ENCODE results near the gene SEMA4C. TPM values are rescaled to one million over a fixed set of nuclear protein-coding genes. Genes with fewer than 3 reads are reported as not detected.

Gene SEMA4C
- total RNA-seq, 2 experiments from 2014 or later: 0.06 to 0.19 TPM

- intact Hi-C loops (cut with micrococcal nuclease; ENCODE audit: unreplicated experiment): no loop called here
- no peak overlapping the region for H2AFZ ChIP-seq (ENCODE audit: low read length)
These were observed 861 bp upstream of the SEMA4C start for GRCh38 chr2:96870626-96871255.

GRCh38 chr2:96869281-96869821, 529 bp downstream of the SEMA4C start:
- peaks cover 14% of the 10 kb centered on the region for H3K4me1 ChIP-seq (ENCODE audit: insufficient read depth, low read length, poor library complexity, severe bottlenecking)
- CTCF ChIA-PET (ENCODE audit: unreplicated experiment): no interaction called here
- H2AFZ ChIP-seq (ENCODE audit: low read length): no peak overlapping the region
- H4K20me1 ChIP-seq (ENCODE audit: insufficient read depth, low read length): no peaks in the 10 kb centered on the region
- DNase-seq (ENCODE audit: low spot score): no peak
- H3K79me2 ChIP-seq (ENCODE audit: insufficient read depth, low read depth, low read length): no peaks in the 10 kb centered on the region
- no peaks in the 10 kb centered on the region for H3K9me3 ChIP-seq (ENCODE audit: low read length)
- H3K9me2 ChIP-seq (ENCODE audit: insufficient read depth, low read length): no peaks in the 10 kb centered on the region
- no peak overlapping the region for H3K27ac ChIP-seq (ENCODE audit: low read depth, low read length, poor library complexity, severe bottlenecking)
- H3K4me2 ChIP-seq (ENCODE audit: low read length): peak overlapping the region; percentile 59
- H3K4me3 ChIP-seq (ENCODE audit: low read depth, low read length, poor library complexity, severe bottlenecking): peak overlapping the region; percentile 61
- H3K36me3 ChIP-seq (ENCODE audit: insufficient read depth, low read length): no peaks in the 10 kb centered on the region
- BruUV-seq (replicated peaks): no TSS peak
- TF ChIP-seq, protein P1, sequence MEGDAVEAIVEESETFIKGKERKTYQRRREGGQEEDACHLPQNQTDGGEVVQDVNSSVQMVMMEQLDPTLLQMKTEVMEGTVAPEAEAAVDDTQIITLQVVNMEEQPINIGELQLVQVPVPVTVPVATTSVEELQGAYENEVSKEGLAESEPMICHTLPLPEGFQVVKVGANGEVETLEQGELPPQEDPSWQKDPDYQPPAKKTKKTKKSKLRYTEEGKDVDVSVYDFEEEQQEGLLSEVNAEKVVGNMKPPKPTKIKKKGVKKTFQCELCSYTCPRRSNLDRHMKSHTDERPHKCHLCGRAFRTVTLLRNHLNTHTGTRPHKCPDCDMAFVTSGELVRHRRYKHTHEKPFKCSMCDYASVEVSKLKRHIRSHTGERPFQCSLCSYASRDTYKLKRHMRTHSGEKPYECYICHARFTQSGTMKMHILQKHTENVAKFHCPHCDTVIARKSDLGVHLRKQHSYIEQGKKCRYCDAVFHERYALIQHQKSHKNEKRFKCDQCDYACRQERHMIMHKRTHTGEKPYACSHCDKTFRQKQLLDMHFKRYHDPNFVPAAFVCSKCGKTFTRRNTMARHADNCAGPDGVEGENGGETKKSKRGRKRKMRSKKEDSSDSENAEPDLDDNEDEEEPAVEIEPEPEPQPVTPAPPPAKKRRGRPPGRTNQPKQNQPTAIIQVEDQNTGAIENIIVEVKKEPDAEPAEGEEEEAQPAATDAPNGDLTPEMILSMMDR (conservative IDR thresholded peaks at IDR 0.05; ENCODE audit: low read length): 0 out of 2 replicates have a peak, but pooled peaks have one; percentile 34
- TF ChIP-seq EZH2phosphoT487 (IDR thresholded peaks at IDR 0.05; ENCODE audit: borderline replicate concordance, low read depth, low read length): no peak
- POLR2A ChIA-PET: no interaction called here
- intact Hi-C loops (cut with micrococcal nuclease; ENCODE audit: unreplicated experiment): no loop called here

More at GRCh38 chr2:96870626-96871255, 861 bp upstream of the SEMA4C start:
- CTCF ChIA-PET (ENCODE audit: unreplicated experiment): no interaction called here
- Histone ChIP-seq H3K9me3 (ENCODE audit: low read length) (no peaks in the 10 kb centered on the region), H3K36me3 (ENCODE audit: insufficient read depth, low read length) (no peaks in the 10 kb centered on the region), H3K27ac (ENCODE audit: low read depth, low read length, poor library complexity, severe bottlenecking) (no peak overlapping the region), H3K4me2 (ENCODE audit: low read length) (no peak overlapping the region), H4K20me1 (ENCODE audit: insufficient read depth, low read length) (no peaks in the 10 kb centered on the region), H3K4me3 (ENCODE audit: low read depth, low read length, poor library complexity, severe bottlenecking) (no peak overlapping the region), H3K4me1 (ENCODE audit: insufficient read depth, low read length, poor library complexity, severe bottlenecking) (peaks cover 16% of the 10 kb centered on the region), H3K79me2 (ENCODE audit: insufficient read depth, low read depth, low read length) (no peaks in the 10 kb centered on the region), H3K9me2 (ENCODE audit: insufficient read depth, low read length) (no peaks in the 10 kb centered on the region)
- TF ChIP-seq, protein P1 (conservative IDR thresholded peaks at IDR 0.05; ENCODE audit: low read length): no peak
- no peak for TF ChIP-seq EZH2phosphoT487 (IDR thresholded peaks at IDR 0.05; ENCODE audit: borderline replicate concordance, low read depth, low read length)
- BruUV-seq (replicated peaks): no TSS peak
- POLR2A ChIA-PET: interaction anchor here (0.6 kb wide), 1 partner anchor 11 kb away, joined by 4 read pairs; no protein-coding TSS in a partner anchor
- no peak for DNase-seq (ENCODE audit: low spot score)
